HepG2 (cell line): ENCODE data around the gene DPM2. TPM values are rescaled to one million over a fixed set of nuclear protein-coding genes. Genes with fewer than 3 reads are reported as not detected.
A peak's percentile ranks its signal among the peaks of the same experiment; 100 is the strongest.

ENCODE experiments used
- EP300 ChIP-seq, 3 experiments: sonication (generic) in 1 of 3; formaldehyde crosslinking in 1 of 3; IDR thresholded peaks; 2 replicates each; pipeline versions ENCODE4 v1.5.1 to v1.6.1; 2011 to 2020; ENCODE audit warnings: low read depth in 2 of 3, low read length in 2 of 3, borderline replicate concordance in 1 of 3, improper control_type of control experiment in 1 of 3, mild to moderate bottlenecking in 1 of 3, missing genetic modification reagents in 1 of 3, moderate library complexity in 1 of 3
- FOXO1 ChIP-seq: sonication (generic); formaldehyde crosslinking; IDR thresholded peaks from 2 replicates; pipeline ENCODE4 v1.4.0; 2020; ENCODE audit warnings: missing genetic modification reagents
- GPBP1L1 ChIP-seq: sonication (generic); formaldehyde crosslinking; IDR thresholded peaks from 2 replicates; pipeline ENCODE4 v1.5.0; 2020; ENCODE audit warnings: mild to moderate bottlenecking, missing genetic modification reagents
- HMG20A ChIP-seq: IDR thresholded peaks from 2 replicates; pipeline ENCODE4 v1.6.1; 2016; ENCODE audit warnings: borderline replicate concordance
- HOXA5 ChIP-seq: sonication (generic); formaldehyde crosslinking; IDR thresholded peaks from 2 replicates; pipeline ENCODE4 v1.4.0; 2020; ENCODE audit warnings: missing genetic modification reagents
- IRF2 ChIP-seq: IDR thresholded peaks from 2 replicates; pipeline ENCODE4 v1.6.1; 2018; ENCODE audit warnings: missing genetic modification reagents, missing compliant biosample characterization
- KAT8 ChIP-seq: IDR thresholded peaks from 2 replicates; pipeline ENCODE4 v1.6.1; 2016; ENCODE audit warnings: missing genetic modification reagents, missing compliant biosample characterization
- MIER2 ChIP-seq: IDR thresholded peaks from 2 replicates; pipeline ENCODE4 v1.6.1; 2016; ENCODE audit warnings: missing biosample characterization, missing genetic modification reagents
- MTA1 ChIP-seq: sonication (generic); formaldehyde crosslinking; IDR thresholded peaks from 2 replicates; pipeline ENCODE4 v1.4.0; 2020; ENCODE audit warnings: missing genetic modification reagents, mild to moderate bottlenecking, borderline replicate concordance
- MXI1 ChIP-seq: IDR thresholded peaks from 3 replicates; pipeline ENCODE4 v1.6.1; 2012; ENCODE audit warnings: low read depth, low read length, inconsistent platforms, borderline replicate concordance
- NR2F6 ChIP-seq, 2 experiments: IDR thresholded peaks; 2 replicates each; pipeline ENCODE4 v1.6.1; 2016; ENCODE audit warnings: antibody characterized with exemption in 1 of 2, mild to moderate bottlenecking in 1 of 2
- PREB ChIP-seq: sonication (generic); formaldehyde crosslinking; IDR thresholded peaks from 2 replicates; pipeline ENCODE4 v1.4.0; 2020; ENCODE audit warnings: missing genetic modification reagents
- RBFOX2 ChIP-seq: fragments of 200-400 bp; formaldehyde crosslinking; IDR thresholded peaks from 2 replicates; pipeline ENCODE4 v1.6.1; 2017; ENCODE audit warnings: low read depth, mild to moderate bottlenecking, low read length
- SP2 ChIP-seq: sonication (generic); formaldehyde crosslinking; IDR thresholded peaks from 2 replicates; pipeline ENCODE4 v1.5.1; 2020; ENCODE audit warnings: mild to moderate bottlenecking, missing genetic modification reagents
- STAG1 ChIP-seq: sonication (generic); formaldehyde crosslinking; IDR thresholded peaks from 2 replicates; pipeline ENCODE4 v1.4.0; 2020; ENCODE audit warnings: missing genetic modification reagents
- YEATS2 ChIP-seq: sonication (generic); formaldehyde crosslinking; IDR thresholded peaks from 2 replicates; pipeline ENCODE4 v1.4.0; 2020; ENCODE audit warnings: missing genetic modification reagents, borderline replicate concordance
- ZBED4 ChIP-seq: sonication (generic); formaldehyde crosslinking; IDR thresholded peaks from 2 replicates; pipeline ENCODE4 v1.4.0; 2020; ENCODE audit warnings: missing genetic modification reagents, borderline replicate concordance
- ZFP62 ChIP-seq: sonication (generic); formaldehyde crosslinking; IDR thresholded peaks from 2 replicates; pipeline ENCODE4 v1.4.0; 2020; ENCODE audit warnings: missing genetic modification reagents
- ZMAT5 ChIP-seq: sonication (generic); formaldehyde crosslinking; IDR thresholded peaks from 2 replicates; pipeline ENCODE4 v1.5.0; 2020; ENCODE audit warnings: mild to moderate bottlenecking, low read depth, missing genetic modification reagents, borderline replicate concordance
- ZMYM3 ChIP-seq: sonication (generic); formaldehyde crosslinking; IDR thresholded peaks from 2 replicates; pipeline ENCODE4 v1.5.1; 2020; ENCODE audit warnings: mild to moderate bottlenecking, missing genetic modification reagents
- ZNF543 ChIP-seq: sonication (generic); formaldehyde crosslinking; IDR thresholded peaks from 2 replicates; pipeline ENCODE4 v1.4.0; 2020; ENCODE audit warnings: mild to moderate bottlenecking, missing genetic modification reagents
- ZNF577 ChIP-seq: sonication (generic); formaldehyde crosslinking; IDR thresholded peaks from 2 replicates; pipeline ENCODE4 v1.4.0; 2020; ENCODE audit warnings: mild to moderate bottlenecking, low read depth, missing genetic modification reagents, borderline replicate concordance
- ZNF598 ChIP-seq: sonication (generic); formaldehyde crosslinking; IDR thresholded peaks from 2 replicates; pipeline ENCODE4 v1.5.1; 2020; ENCODE audit warnings: mild to moderate bottlenecking, missing genetic modification reagents, borderline replicate concordance
- polyA plus RNA-seq, 8 experiments: library from polyadenylated mRNA; depleted of rRNA in 3 of 8; stranded (reverse) in 7 of 8; unstranded in 1 of 8; fragments of >200 nt; fragmentation: Illumina TruSeq in 4 of 8; extraction: Trizol in 4 of 8; gene quantifications; 2 replicates each; pipeline versions ENCODE4 v1.2.1 to v1.2.3, GENCODE V29; 2011 to 2016; ENCODE audit warnings: low read depth in 4 of 8, missing spikeins in 1 of 8, mixed read lengths in 1 of 8; ENCODE audit not compliant: insufficient read depth in 1 of 8
- total RNA-seq, 5 experiments: library from RNA; depleted of rRNA; stranded (reverse); fragments of >200 nt; fragmentation: Illumina TruSeq; extraction: Trizol; gene quantifications; 2 replicates each; pipeline ENCODE4 v1.2.3, GENCODE V29; 2016; ENCODE audit warnings: low read depth in 1 of 5

Gene DPM2
- total and polyA plus RNA-seq, 2 of the 13 experiments (the other 11 are each of a cell fraction or from before 2014, with no cell fraction given), result 24.8 to 35.3 TPM

GRCh38 chr9:127955294-127956015 is 17.8 kb upstream of the DPM2 start (continued):
- TF ChIP-seq ZMAT5, result no peak
- TF ChIP-seq GPBP1L1 (CRISPR knock-in tag), result no peak
- no peak; the same call in 1 of the 2 replicates for TF ChIP-seq FOXO1 (CRISPR knock-in tag)
- peak; percentile 63; the same call in 1 of the 2 replicates for TF ChIP-seq MTA1 (CRISPR knock-in tag)
- TF ChIP-seq NR2F6 (IDR thresholded peaks at IDR 0.05), result peak; percentile 79
- peak; percentile 92 for TF ChIP-seq NR2F6 (CRISPR knock-in tag; IDR thresholded peaks at IDR 0.05)
- no peak for TF ChIP-seq PREB (CRISPR knock-in tag)
- 0 out of 2 replicates have a peak, but pooled peaks have one; percentile 52 for TF ChIP-seq ZBED4 (CRISPR knock-in tag)
- TF ChIP-seq HOXA5, result no peak
- TF ChIP-seq IRF2 (CRISPR knock-in tag), result peak; percentile 80; the same call in 1 of the 2 replicates
- TF ChIP-seq STAG1, result peak; percentile 64
- TF ChIP-seq SP2 (CRISPR knock-in tag), result no peak
- no peak for TF ChIP-seq ZNF577 (CRISPR knock-in tag)
- peak in 1 of 2 experiments; percentile 63; a peak in 2 of 4 replicates for TF ChIP-seq EP300 (IDR thresholded peaks at IDR 0.05; ENCODE audit: low read depth in 2 of 2, low read length in 2 of 2)
- TF ChIP-seq EP300 (CRISPR knock-in tag; IDR thresholded peaks at IDR 0.05; ENCODE audit: borderline replicate concordance), result peak; percentile 43; the same call in 1 of the 2 replicates
- TF ChIP-seq ZNF543, result 0 out of 2 replicates have a peak, but pooled peaks have one; percentile 35
- TF ChIP-seq ZFP62 (CRISPR knock-in tag), result no peak
- TF ChIP-seq MXI1, result peak; percentile 60; the same call in 1 of the 3 replicates
- TF ChIP-seq YEATS2, result peak; percentile 40; the same call in 1 of the 2 replicates
- no peak; the same call in 1 of the 2 replicates for TF ChIP-seq HMG20A
- no peak for TF ChIP-seq ZNF598 (CRISPR knock-in tag)
- no peak for TF ChIP-seq MIER2 (CRISPR knock-in tag)
- peak; percentile 37; the same call in 1 of the 2 replicates for TF ChIP-seq ZMYM3 (CRISPR knock-in tag)
- no peak for TF ChIP-seq RBFOX2
- peak; percentile 44; the same call in 1 of the 2 replicates for TF ChIP-seq KAT8 (CRISPR knock-in tag)
